GM10248 (cell line): ENCODE results near the gene AK8.
A peak's percentile ranks its signal among the peaks of the same experiment; 100 is the strongest.

Experiments used
- CTCF ChIA-PET: fragments of 300-600 bp; sonication (Branson Sonifier 250); formaldehyde crosslinking; extraction: SDS; loops from one replicate; lab custom pipeline; 2021; ENCODE audit warnings: antibody characterized with exemption; lab: Yijun Ruan, JAX
- POLR2A ChIA-PET: fragments of 350-650 bp; sonication (Branson Sonifier 250); formaldehyde crosslinking; extraction: SDS; loops from one replicate; lab custom pipeline; 2020; ENCODE audit warnings: antibody characterized with exemption; lab: Yijun Ruan, JAX
- DNase-seq: peaks from one replicate; pipeline ENCODE4 v3.0.0; 2012; ENCODE audit errors: extremely low spot score
- TF ChIP-seq, protein P1 (sequence below): IDR thresholded peaks from 2 replicates; pipeline ENCODE4 v1.5.1; 2012; ENCODE audit warnings: mild to moderate bottlenecking, low read depth; ENCODE audit errors: extremely low read depth, missing control alignments, control extremely low read depth

Gene AK8

DNA sequence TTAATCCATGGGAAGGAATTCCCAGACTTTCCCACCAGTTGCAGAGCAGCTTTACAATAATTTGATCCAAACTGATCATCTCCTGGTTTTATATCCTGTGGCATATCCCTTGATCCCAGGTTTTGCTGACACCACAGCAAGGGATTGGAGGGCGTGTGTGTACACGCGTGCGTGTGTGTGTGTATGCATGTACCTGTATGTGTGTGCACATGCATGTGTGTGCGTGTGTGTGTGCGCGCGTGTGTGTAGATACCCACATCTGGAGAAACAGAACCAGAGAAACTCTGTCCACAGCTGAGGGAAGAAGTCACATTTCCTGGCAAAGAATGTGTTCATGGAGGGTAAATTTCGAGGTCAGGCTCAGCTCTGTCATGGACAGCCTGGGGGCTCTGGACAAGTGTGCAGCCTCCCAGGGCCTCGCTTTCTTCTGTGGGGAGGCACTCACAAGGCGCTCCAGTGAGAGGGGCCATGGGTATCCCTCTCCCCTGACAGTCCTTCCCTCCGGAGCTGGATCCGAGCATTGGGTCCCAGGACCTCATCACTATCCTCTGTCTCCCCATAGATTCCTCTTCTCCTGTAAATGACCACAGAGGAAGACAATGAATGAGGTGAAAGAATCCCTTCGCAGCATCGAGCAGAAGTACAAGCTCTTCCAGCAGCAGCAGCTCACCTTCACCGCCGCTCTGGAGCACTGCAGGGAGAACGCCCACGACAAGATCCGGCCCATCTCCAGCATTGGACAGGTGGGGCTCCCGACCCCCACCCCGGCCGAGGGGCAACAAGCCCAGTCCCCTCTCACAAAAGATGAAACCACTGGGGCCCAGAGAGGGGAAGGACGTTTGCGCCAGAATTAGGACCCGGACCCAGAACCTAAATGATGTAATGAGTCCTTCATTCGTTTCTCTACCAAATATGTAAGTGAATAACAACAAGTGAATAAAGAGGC, 5.5 kb upstream of the AK8 start:
- no peak for DNase-seq
- POLR2A ChIA-PET: no interaction called here
- CTCF ChIA-PET: interaction anchor here (1.2 to 4.7 kb wide), 3 partner anchors 9 to 35 kb away, joined by 3 to 42 read pairs (median 4); no protein-coding TSS in a partner anchor
- TF ChIP-seq, protein P1, sequence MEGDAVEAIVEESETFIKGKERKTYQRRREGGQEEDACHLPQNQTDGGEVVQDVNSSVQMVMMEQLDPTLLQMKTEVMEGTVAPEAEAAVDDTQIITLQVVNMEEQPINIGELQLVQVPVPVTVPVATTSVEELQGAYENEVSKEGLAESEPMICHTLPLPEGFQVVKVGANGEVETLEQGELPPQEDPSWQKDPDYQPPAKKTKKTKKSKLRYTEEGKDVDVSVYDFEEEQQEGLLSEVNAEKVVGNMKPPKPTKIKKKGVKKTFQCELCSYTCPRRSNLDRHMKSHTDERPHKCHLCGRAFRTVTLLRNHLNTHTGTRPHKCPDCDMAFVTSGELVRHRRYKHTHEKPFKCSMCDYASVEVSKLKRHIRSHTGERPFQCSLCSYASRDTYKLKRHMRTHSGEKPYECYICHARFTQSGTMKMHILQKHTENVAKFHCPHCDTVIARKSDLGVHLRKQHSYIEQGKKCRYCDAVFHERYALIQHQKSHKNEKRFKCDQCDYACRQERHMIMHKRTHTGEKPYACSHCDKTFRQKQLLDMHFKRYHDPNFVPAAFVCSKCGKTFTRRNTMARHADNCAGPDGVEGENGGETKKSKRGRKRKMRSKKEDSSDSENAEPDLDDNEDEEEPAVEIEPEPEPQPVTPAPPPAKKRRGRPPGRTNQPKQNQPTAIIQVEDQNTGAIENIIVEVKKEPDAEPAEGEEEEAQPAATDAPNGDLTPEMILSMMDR: no peak

DNA sequence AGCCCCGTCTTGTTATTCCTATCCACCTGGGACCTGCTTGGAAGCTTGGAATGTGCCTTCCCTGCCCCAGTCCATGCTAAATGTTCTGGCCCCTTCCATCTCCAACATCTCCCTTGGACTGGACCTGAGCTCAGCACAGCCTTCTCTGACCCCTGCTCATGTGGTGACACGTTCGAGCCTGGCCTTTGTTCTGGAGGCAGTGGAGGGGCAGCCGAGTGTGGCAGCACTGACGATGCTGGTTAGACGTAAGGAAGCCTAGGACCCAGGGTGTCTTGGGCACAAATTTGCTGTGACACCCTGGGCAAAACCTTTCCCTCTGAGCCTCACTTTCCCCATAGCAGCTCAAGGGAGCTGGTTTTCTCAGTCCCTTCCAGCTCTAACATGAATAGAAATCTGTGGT, 4.5 kb upstream of the AK8 start:
- DNase-seq: no peak
- TF ChIP-seq, protein P1: no peak
- CTCF ChIA-PET: interaction anchor here (1.2 to 4.7 kb wide), 3 partner anchors 8 to 34 kb away, joined by 3 to 42 read pairs (median 4); no protein-coding TSS in a partner anchor
- POLR2A ChIA-PET: no interaction called here

DNA sequence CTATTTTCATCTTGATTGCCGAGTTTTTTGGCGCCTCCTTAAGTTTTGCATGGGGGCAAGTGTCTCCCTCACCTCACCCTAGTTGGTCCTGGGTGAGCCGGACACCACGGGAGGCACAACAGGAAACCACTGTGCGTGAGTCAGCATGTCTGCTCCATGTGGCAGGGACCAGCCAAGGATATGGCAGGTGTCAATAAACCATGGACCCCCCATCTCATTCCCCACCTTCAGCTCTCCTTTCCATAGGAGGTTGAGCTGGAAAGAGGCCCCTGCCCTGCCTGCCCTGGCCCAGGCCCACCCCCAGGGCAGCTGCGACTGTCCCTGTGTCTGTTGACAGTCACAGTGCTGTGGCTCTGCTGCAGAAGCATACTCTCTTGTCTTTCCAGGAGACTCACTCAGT, 3.7 kb upstream of the AK8 start:
- TF ChIP-seq, protein P1: no peak
- POLR2A ChIA-PET: no interaction called here
- peak; percentile 8 for DNase-seq
- CTCF ChIA-PET: interaction anchor here (4.7 kb wide), 1 partner anchor 21 kb away, joined by 42 read pairs; no protein-coding TSS in a partner anchor

DNA sequence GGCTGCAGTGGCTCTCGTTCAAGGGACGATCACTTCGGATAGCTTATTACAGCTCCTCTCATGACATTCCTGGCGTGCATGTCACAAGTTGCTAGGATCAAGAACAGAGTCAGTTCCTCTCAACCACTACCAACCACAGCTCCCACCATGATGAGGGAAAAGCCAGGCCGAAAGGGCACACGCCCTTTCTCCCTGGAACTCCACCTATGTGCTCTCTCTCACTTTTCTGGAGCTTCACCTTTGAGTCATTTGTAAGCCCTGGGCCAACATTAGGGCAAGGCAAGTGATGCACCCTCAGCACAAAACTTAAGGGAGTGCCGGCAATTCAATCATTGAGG, 2.2 kb upstream of the AK8 start:
- POLR2A ChIA-PET: no interaction called here
- peak; percentile 8 for DNase-seq
- TF ChIP-seq, protein P1: no peak
- CTCF ChIA-PET: interaction anchor here (1.1 to 2.8 kb wide), 4 partner anchors 14 to 113 kb away, joined by 3 to 25 read pairs (median 6); no protein-coding TSS in a partner anchor

DNA sequence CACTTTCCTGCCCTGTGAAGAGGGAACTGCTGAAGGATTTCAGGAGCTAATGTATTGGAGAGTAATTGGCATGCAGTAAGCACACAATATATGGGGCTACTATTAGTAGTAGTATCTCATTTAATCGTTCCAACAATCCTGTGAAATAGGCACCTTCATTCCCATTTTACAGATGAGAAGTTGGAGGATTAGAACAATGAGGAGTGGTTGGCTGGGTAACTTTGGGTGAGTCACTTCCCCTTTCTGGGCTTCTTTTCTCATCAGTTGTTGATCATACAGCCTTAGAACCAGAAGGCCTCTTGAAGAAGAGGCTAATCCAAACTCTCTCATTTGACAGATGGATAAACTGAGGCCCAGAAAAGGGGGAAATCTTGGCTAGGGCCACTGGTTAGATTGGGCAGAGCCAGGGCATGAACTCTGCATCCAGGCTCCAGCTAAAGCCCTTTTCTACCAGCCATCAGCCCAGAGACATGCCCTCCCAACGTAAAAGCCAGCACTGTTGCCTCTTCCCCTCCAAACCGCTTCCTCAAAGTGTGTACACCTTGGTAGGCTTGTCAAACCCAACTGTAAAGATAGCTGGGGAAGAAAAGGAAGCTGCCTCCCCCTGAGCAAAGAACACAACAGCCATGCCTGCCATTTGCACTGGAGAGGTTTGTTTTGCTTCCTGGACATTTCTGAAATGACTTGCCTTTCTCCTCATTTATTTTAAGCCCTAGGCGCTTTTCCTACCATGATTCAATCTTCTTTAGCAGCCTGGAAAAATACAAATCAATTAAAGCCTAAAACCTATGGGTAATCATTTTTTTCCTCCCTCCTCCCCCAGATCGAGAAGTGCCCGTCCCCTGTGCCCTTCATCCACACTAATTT, 1.6 kb upstream of the AK8 start:
- DNase-seq: peak; percentile 13
- CTCF ChIA-PET: interaction anchor here (1.4 to 2.8 kb wide), 3 partner anchors 14 to 25 kb away, joined by 3 to 25 read pairs (median 10); no protein-coding TSS in a partner anchor
- POLR2A ChIA-PET: no interaction called here
- TF ChIP-seq, protein P1: no peak
